ENCODE results near the gene KL.

The KL gene

GRCh38 chr13:33107361-33107760, 91.1 kb downstream of the KL start:
- Histone ChIP-seq H3K9ac (ENCODE audit: low read length) (no peak overlapping the region), H3K27ac (ENCODE audit: low read depth, low read length) (peak overlapping the region; percentile 83), H3K4me3 (ENCODE audit: low read depth in 1 of 2, low read length in 2 of 2) (no peak overlapping the region), H3K4me1 (ENCODE audit: insufficient read depth, low read length) (peaks cover 70% of the 10 kb centered on the region), H3K27me3 (ENCODE audit: control insufficient read depth in 1 of 2, insufficient read depth in 2 of 2, low read length in 2 of 2) (no peaks in the 10 kb centered on the region), H3K9me3 (ENCODE audit: low read length) (no peaks in the 10 kb centered on the region), H3K36me3 (ENCODE audit: insufficient read depth, low read length) (peaks cover 54% of the 10 kb centered on the region)

- H3K9me3 ChIP-seq (ENCODE audit: low read length): no peaks in the 10 kb centered on the region
- peaks cover 83% of the 10 kb centered on the region for H3K4me1 ChIP-seq (ENCODE audit: insufficient read depth, low read length)
- H3K27me3 ChIP-seq (ENCODE audit: control insufficient read depth in 1 of 2, insufficient read depth in 2 of 2, low read length in 2 of 2): no peaks in the 10 kb centered on the region
- H3K27ac ChIP-seq (ENCODE audit: low read depth, low read length): peak overlapping the region; percentile 83
- H3K4me3 ChIP-seq (ENCODE audit: low read depth in 1 of 2, low read length in 2 of 2): no peak overlapping the region
- no peak overlapping the region for H3K9ac ChIP-seq (ENCODE audit: low read length)
- H3K36me3 ChIP-seq (ENCODE audit: insufficient read depth, low read length): peaks cover 63% of the 10 kb centered on the region
These were observed 92.4 kb downstream of the KL start for GRCh38 chr13:33108620-33109019.

GRCh38 chr13:33109271-33109697, 93.1 kb downstream of the KL start:
- Histone ChIP-seq H3K36me3 (ENCODE audit: insufficient read depth, low read length) (peaks cover 65% of the 10 kb centered on the region), H3K9ac (ENCODE audit: low read length) (no peak overlapping the region), H3K4me3 (ENCODE audit: low read depth in 1 of 2, low read length in 2 of 2) (no peak overlapping the region), H3K9me3 (ENCODE audit: low read length) (no peaks in the 10 kb centered on the region), H3K27ac (ENCODE audit: low read depth, low read length) (peak overlapping the region; percentile 83), H3K27me3 (ENCODE audit: control insufficient read depth in 1 of 2, insufficient read depth in 2 of 2, low read length in 2 of 2) (no peaks in the 10 kb centered on the region), H3K4me1 (ENCODE audit: insufficient read depth, low read length) (peaks cover 90% of the 10 kb centered on the region)

GRCh38 chr13:33109801-33110200, 93.6 kb downstream of the KL start:
- no peak overlapping the region for H3K4me3 ChIP-seq (ENCODE audit: low read depth in 1 of 2, low read length in 2 of 2)
- H3K4me1 ChIP-seq (ENCODE audit: insufficient read depth, low read length): peaks cover 95% of the 10 kb centered on the region
- no peaks in the 10 kb centered on the region for H3K27me3 ChIP-seq (ENCODE audit: control insufficient read depth in 1 of 2, insufficient read depth in 2 of 2, low read length in 2 of 2)
- peak overlapping the region; percentile 83 for H3K27ac ChIP-seq (ENCODE audit: low read depth, low read length)
- peaks cover 61% of the 10 kb centered on the region for H3K36me3 ChIP-seq (ENCODE audit: insufficient read depth, low read length)
- H3K9ac ChIP-seq (ENCODE audit: low read length): no peak overlapping the region
- no peaks in the 10 kb centered on the region for H3K9me3 ChIP-seq (ENCODE audit: low read length)

- no peaks in the 10 kb centered on the region for H3K9me3 ChIP-seq (ENCODE audit: low read length)
- no peaks in the 10 kb centered on the region for H3K27me3 ChIP-seq (ENCODE audit: control insufficient read depth in 1 of 2, insufficient read depth in 2 of 2, low read length in 2 of 2)
- H3K9ac ChIP-seq (ENCODE audit: low read length): no peak overlapping the region
- peak overlapping the region; percentile 83 for H3K27ac ChIP-seq (ENCODE audit: low read depth, low read length)
- H3K4me3 ChIP-seq (ENCODE audit: low read depth in 1 of 2, low read length in 2 of 2): no peak overlapping the region
- H3K36me3 ChIP-seq (ENCODE audit: insufficient read depth, low read length): peaks cover 61% of the 10 kb centered on the region
- H3K4me1 ChIP-seq (ENCODE audit: insufficient read depth, low read length): peaks cover 100% of the 10 kb centered on the region
These were observed 94.1 kb downstream of the KL start for GRCh38 chr13:33110386-33110712.

- Histone ChIP-seq H3K36me3 (ENCODE audit: insufficient read depth, low read length) (peaks cover 61% of the 10 kb centered on the region), H3K4me3 (ENCODE audit: low read depth in 1 of 2, low read length in 2 of 2) (no peak overlapping the region), H3K9me3 (ENCODE audit: low read length) (no peaks in the 10 kb centered on the region), H3K27me3 (ENCODE audit: control insufficient read depth in 1 of 2, insufficient read depth in 2 of 2, low read length in 2 of 2) (no peaks in the 10 kb centered on the region), H3K9ac (ENCODE audit: low read length) (no peak overlapping the region), H3K4me1 (ENCODE audit: insufficient read depth, low read length) (peaks cover 98% of the 10 kb centered on the region), H3K27ac (ENCODE audit: low read depth, low read length) (peak overlapping the region; percentile 83)
These were observed 94.6 kb downstream of the KL start for GRCh38 chr13:33110713-33111413.

GRCh38 chr13:33111414-33112110, 95.3 kb downstream of the KL start:
- H3K27me3 ChIP-seq (ENCODE audit: control insufficient read depth in 1 of 2, insufficient read depth in 2 of 2, low read length in 2 of 2): no peaks in the 10 kb centered on the region
- peaks cover 91% of the 10 kb centered on the region for H3K4me1 ChIP-seq (ENCODE audit: insufficient read depth, low read length)
- no peak overlapping the region for H3K4me3 ChIP-seq (ENCODE audit: low read depth in 1 of 2, low read length in 2 of 2)
- H3K36me3 ChIP-seq (ENCODE audit: insufficient read depth, low read length): peaks cover 61% of the 10 kb centered on the region
- no peaks in the 10 kb centered on the region for H3K9me3 ChIP-seq (ENCODE audit: low read length)
- no peak overlapping the region for H3K9ac ChIP-seq (ENCODE audit: low read length)
- H3K27ac ChIP-seq (ENCODE audit: low read depth, low read length): peak overlapping the region; percentile 89

GRCh38 chr13:33112766-33113165, 96.5 kb downstream of the KL start:
- no peak overlapping the region for H3K4me3 ChIP-seq (ENCODE audit: low read depth in 1 of 2, low read length in 2 of 2)
- peaks cover 66% of the 10 kb centered on the region for H3K36me3 ChIP-seq (ENCODE audit: insufficient read depth, low read length)
- H3K27ac ChIP-seq (ENCODE audit: low read depth, low read length): peak overlapping the region; percentile 89
- H3K9ac ChIP-seq (ENCODE audit: low read length): no peak overlapping the region
- H3K4me1 ChIP-seq (ENCODE audit: insufficient read depth, low read length): peaks cover 79% of the 10 kb centered on the region
- H3K9me3 ChIP-seq (ENCODE audit: low read length): no peaks in the 10 kb centered on the region
- no peaks in the 10 kb centered on the region for H3K27me3 ChIP-seq (ENCODE audit: control insufficient read depth in 1 of 2, insufficient read depth in 2 of 2, low read length in 2 of 2)

- Histone ChIP-seq H3K27me3 (ENCODE audit: control insufficient read depth in 1 of 2, insufficient read depth in 2 of 2, low read length in 2 of 2) (no peaks in the 10 kb centered on the region), H3K27ac (ENCODE audit: low read depth, low read length) (peak overlapping the region; percentile 89), H3K4me3 (ENCODE audit: low read depth in 1 of 2, low read length in 2 of 2) (no peak overlapping the region), H3K9ac (ENCODE audit: low read length) (no peak overlapping the region), H3K4me1 (ENCODE audit: insufficient read depth, low read length) (peaks cover 69% of the 10 kb centered on the region), H3K9me3 (ENCODE audit: low read length) (no peaks in the 10 kb centered on the region), H3K36me3 (ENCODE audit: insufficient read depth, low read length) (peaks cover 66% of the 10 kb centered on the region)
These were observed 97.9 kb downstream of the KL start for GRCh38 chr13:33114146-33114545.

- Histone ChIP-seq H3K9me3 (ENCODE audit: low read length) (no peaks in the 10 kb centered on the region), H3K36me3 (ENCODE audit: insufficient read depth, low read length) (peaks cover 68% of the 10 kb centered on the region), H3K27me3 (ENCODE audit: control insufficient read depth in 1 of 2, insufficient read depth in 2 of 2, low read length in 2 of 2) (no peaks in the 10 kb centered on the region), H3K27ac (ENCODE audit: low read depth, low read length) (peak overlapping the region; percentile 89), H3K4me3 (ENCODE audit: low read depth in 1 of 2, low read length in 2 of 2) (no peak overlapping the region), H3K9ac (ENCODE audit: low read length) (no peak overlapping the region), H3K4me1 (ENCODE audit: insufficient read depth, low read length) (peaks cover 69% of the 10 kb centered on the region)
These were observed 99.1 kb downstream of the KL start for GRCh38 chr13:33115274-33115673.

All from muscle layer of colon (tissue), 2 donors.